OCI-LY3 (cell line): ENCODE data around the gene SH2D3A.

Experiments
- CTCF ChIP-seq: fragments of 200-600, 300-600 bp; sonication (generic); IDR thresholded peaks from 2 replicates; pipeline ENCODE4 v1.5.1; 2014; ENCODE audit warnings: antibody characterized with exemption, low read length, low read depth
- EZH2phosphoT487 ChIP-seq: fragments of 200-600 bp; shearing (Covaris generic); IDR thresholded peaks from 2 replicates; pipeline ENCODE4 v1.6.1; 2018; ENCODE audit warnings: antibody characterized with exemption, mixed run types, low read depth

GRCh38 chr19:6734096-6734696 is 33.0 kb downstream of the SH2D3A start:
- TF ChIP-seq CTCF = no peak
- no peak for TF ChIP-seq EZH2phosphoT487
